NCI-H526 treated with DMSO at 0.1 percent for 48 hours (cell line): Measurements from ENCODE around the gene SPN.
"Not testable (repeated sequence)": the region's sequence is repeated elsewhere in the genome, so short reads cannot be mapped to it uniquely, and the experiment has no call there.

ENCODE experiments used
- DNase-seq: peaks from one replicate; lab custom pipeline; 2025; lab: John Stamatoyannopoulos, UW

SPN gene

GRCh38 chr16:29646947-29647346 is 16.1 kb upstream of the SPN start:
- no peak for DNase-seq

GRCh38 chr16:29649588-29650494 is 13.2 kb upstream of the SPN start:
- no peak for DNase-seq

- no peak for DNase-seq
Observed at GRCh38 chr16:29650771-29651170, 12.3 kb upstream of the SPN start.

GRCh38 chr16:29651774-29652349 is 11.2 kb upstream of the SPN start:
- no peak for DNase-seq

- DNase-seq: no peak
Observed at GRCh38 chr16:29653471-29653870, 9.6 kb upstream of the SPN start.

GRCh38 chr16:29653890-29654289 is 9.2 kb upstream of the SPN start:
- not testable (repeated sequence) for DNase-seq

- DNase-seq: no peak
Observed at GRCh38 chr16:29656688-29657523, 6.1 kb upstream of the SPN start.

- no peak for DNase-seq
Observed at GRCh38 chr16:29658705-29659104, 4.3 kb upstream of the SPN start.

- DNase-seq: no peak
Observed at GRCh38 chr16:29662000-29662728, 883 bp upstream of the SPN start.

GRCh38 chr16:29662729-29663015 is 375 bp upstream of the SPN start:
- DNase-seq: no peak

- DNase-seq: no peak
Observed at GRCh38 chr16:29663807-29664090, 702 bp downstream of the SPN start.

- DNase-seq: peak; percentile 22
Observed at GRCh38 chr16:29664091-29664921, 1.3 kb downstream of the SPN start.

- no peak for DNase-seq
Observed at GRCh38 chr16:29665294-29666077, 2.4 kb downstream of the SPN start.

- DNase-seq: not testable (repeated sequence)
Observed at GRCh38 chr16:29667322-29667610, 4.2 kb downstream of the SPN start.

- DNase-seq: no peak
Observed at GRCh38 chr16:29667755-29668154, 4.7 kb downstream of the SPN start.

- DNase-seq: no peak
Observed at GRCh38 chr16:29668267-29668666, 5.2 kb downstream of the SPN start.

- no peak for DNase-seq
Observed at GRCh38 chr16:29673501-29673900, 10.5 kb downstream of the SPN start.

- DNase-seq: no peak
Observed at GRCh38 chr16:29674188-29674587, 11.1 kb downstream of the SPN start.

GRCh38 chr16:29675811-29676643 is 13.0 kb downstream of the SPN start:
- DNase-seq: peak; percentile 8
